Activated effector memory CD4-positive, alpha-beta T cell treated with Interleukin-2 at 50 U/mL for 16 hours (primary cell): ENCODE data around the gene PCDHGB2.
"Not testable (repeated sequence)": the region's sequence is repeated elsewhere in the genome, so short reads cannot be mapped to it uniquely, and the experiment has no call there.

Source experiments
- DNase-seq: peaks from one replicate; pipeline ENCODE4 v3.0.0-alpha.2; 2020

PCDHGB2 gene

GRCh38 chr5:141351591-141351990 lies 8.2 kb upstream of the PCDHGB2 start:
- DNase-seq, result no peak

- DNase-seq, result no peak
These were observed 4.8 kb upstream of the PCDHGB2 start, which contains the start of gene PCDHGA4 for GRCh38 chr5:141354900-141355469. Gene PCDHGA4, plus strand, starts transcription at chr5:141355021. Its CDS starts 87 bp downstream, at chr5:141355108.

- DNase-seq, result no peak
These were observed 4.2 kb upstream of the PCDHGB2 start for GRCh38 chr5:141355641-141356040.

GRCh38 chr5:141356133-141356532 lies 3.7 kb upstream of the PCDHGB2 start:
- DNase-seq, result no peak

GRCh38 chr5:141356950-141357349 lies 2.8 kb upstream of the PCDHGB2 start:
- DNase-seq, result no peak

GRCh38 chr5:141360685-141361084 lies 891 bp downstream of the PCDHGB2 start:
- DNase-seq, result no peak

GRCh38 chr5:141362719-141363118 lies 2.9 kb downstream of the PCDHGB2 start:
- DNase-seq, result no peak

- DNase-seq, result no peak
These were observed 4.3 kb downstream of the PCDHGB2 start, which contains the start of gene PCDHGA5 for GRCh38 chr5:141363952-141364660. Gene PCDHGA5, plus strand, starts transcription at chr5:141364162. Its CDS starts 169 bp downstream, at chr5:141364331.

- no peak for DNase-seq
These were observed 6.5 kb downstream of the PCDHGB2 start for GRCh38 chr5:141366016-141366896.

GRCh38 chr5:141369994-141370848 lies 10.4 kb downstream of the PCDHGB2 start, which contains the start of gene PCDHGB3:
Gene PCDHGB3, plus strand, starts transcription at chr5:141370242. Its CDS starts 153 bp downstream, at chr5:141370395.
- peak; percentile 10 for DNase-seq

- DNase-seq, result no peak
These were observed 12.0 kb downstream of the PCDHGB2 start for GRCh38 chr5:141371572-141372475.

GRCh38 chr5:141373673-141374317 lies 14.0 kb downstream of the PCDHGB2 start, which contains the start of gene PCDHGA6:
Gene PCDHGA6, plus strand, starts transcription at chr5:141373891. Its CDS starts 193 bp downstream, at chr5:141374084.
- DNase-seq, result no peak

- no peak for DNase-seq
These were observed 14.8 kb downstream of the PCDHGB2 start for GRCh38 chr5:141374627-141375026.

GRCh38 chr5:141375444-141376155 lies 15.8 kb downstream of the PCDHGB2 start:
- not testable (repeated sequence) for DNase-seq

GRCh38 chr5:141382469-141383294 lies 22.9 kb downstream of the PCDHGB2 start, which contains the start of gene PCDHGA7:
Gene PCDHGA7, plus strand, starts transcription at chr5:141382742. Its CDS starts 158 bp downstream, at chr5:141382900.
- no peak for DNase-seq

- DNase-seq, result no peak
These were observed 23.6 kb downstream of the PCDHGB2 start for GRCh38 chr5:141383345-141383744.

GRCh38 chr5:141384471-141385267 lies 24.9 kb downstream of the PCDHGB2 start:
- no peak for DNase-seq
